ENCODE measurements around the gene NLRC5.

NLRC5 gene

DNA sequence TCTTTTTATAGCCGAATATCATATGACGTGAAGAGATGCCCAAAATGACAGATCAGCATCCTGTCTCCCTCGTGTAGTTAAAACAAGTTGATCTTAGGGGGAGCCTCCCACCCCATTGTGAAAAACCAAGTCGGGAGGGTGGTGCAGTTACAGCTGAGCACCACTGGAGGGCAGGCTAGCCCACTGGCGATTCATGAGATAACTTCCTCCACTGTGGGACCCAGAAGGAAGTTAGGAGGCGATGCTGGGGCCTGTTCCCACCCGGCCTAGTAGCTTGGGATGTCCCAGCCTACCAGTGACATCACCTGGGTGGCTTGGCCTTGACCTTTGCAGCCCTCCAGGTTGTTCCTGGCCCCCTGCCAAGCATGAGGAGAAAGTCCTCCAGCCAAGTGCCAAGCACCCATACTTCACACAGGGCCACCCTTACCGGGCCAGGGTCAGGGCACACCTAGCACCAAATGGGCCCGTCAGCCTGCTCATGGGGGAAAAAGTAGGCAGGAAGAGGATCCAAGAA is 95.0 kb downstream of the NLRC5 start:
- peak; percentile 74 for DNase-seq

DNA sequence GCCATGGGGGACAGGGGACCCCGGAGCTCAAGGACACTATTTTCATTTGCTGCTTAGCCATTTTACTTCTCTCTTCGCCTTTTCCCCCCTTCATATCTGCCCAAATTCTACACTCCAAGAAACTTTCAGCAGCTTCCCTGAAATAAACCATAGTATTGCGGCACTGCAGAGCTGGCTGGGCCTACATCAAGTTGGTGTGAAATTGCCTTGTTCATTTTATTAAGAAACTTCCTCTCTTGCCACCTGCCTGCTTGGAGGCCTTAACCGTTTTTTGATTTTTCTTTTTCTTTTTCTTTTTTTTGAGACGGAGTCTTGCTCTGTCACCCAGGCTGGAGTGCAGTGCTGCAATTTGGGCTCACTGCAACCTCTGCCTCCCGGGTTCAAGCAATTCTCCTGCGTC is 95.6 kb downstream of the NLRC5 start:
- DNase-seq: no peak

DNA sequence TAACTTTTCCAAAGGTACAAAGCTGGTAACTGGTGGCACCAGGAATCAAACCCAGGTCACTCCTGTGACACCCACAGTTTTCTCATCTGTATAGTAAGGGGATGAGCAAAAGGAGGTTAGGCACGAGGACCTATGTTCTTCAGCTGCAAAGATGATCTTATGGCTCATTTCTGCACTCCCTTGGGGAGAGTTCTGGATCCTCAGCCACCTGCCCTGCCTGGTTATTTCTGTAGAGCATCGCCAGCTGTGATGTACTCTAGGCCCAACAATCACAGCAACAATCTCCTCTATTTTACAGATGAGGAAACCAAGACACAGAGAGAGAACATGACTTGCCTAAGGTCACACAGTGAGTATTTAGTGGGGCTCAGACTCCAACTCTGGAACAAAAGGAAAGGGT is 97.6 kb downstream of the NLRC5 start:
- no peak for DNase-seq

DNA sequence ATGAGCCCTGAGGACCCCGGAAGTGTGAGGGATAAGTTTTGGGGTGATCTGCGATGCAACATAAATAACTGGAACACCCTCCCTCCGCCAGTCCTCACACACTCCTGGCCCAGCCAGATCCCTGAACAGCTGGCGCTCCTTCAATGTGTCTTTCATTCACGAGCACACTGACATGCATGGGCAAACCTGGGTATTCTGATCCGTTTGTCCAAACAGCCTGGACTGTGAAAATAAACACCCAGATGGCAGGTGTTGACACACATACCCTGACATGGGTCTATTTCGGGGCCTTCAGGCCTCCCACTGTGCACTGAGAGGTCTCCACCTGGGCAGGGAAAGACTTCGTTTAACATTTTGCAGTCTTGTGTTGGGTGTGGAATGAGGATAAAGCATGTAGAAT is 100.0 kb downstream of the NLRC5 start:
- DNase-seq: no peak

DNA sequence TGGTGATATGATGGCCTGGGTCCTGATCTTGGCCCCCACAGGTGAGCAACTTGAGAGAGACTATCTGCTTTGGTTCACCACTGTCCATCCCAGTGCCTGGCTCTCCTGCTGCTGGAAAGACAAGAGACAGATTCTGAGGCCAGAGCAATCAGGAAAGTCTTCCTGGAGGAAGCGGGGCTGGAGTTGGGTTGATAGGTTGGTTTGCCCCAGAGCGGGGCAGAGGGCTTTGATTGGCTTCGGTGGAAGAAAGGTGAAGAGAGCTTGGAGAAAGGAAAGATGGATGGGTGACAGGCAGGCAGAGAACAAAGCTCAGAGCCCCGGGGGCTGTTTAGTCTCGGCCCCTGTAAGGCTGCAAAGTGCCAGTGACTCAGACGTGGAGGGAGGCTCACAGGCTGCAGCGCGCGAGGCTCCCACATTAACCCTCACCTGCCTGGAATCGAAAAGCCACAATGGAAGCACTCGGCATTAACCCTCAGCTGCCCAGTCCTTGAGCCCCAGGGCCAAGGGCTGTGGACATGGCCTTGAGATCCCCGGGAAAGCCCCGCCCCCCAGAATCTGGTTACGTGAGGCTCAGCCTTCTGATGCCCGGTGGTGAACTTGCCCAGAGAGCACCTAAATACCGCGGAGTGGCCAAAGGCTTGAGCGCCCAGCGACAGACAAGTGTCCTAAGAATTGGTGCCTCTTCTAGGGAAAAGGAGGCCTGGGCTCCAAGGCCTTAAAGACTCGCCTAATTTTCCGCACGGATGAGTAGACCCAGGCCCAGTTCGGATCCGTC is 102.0 kb downstream of the NLRC5 start:
- DNase-seq: peak; percentile 56

DNA sequence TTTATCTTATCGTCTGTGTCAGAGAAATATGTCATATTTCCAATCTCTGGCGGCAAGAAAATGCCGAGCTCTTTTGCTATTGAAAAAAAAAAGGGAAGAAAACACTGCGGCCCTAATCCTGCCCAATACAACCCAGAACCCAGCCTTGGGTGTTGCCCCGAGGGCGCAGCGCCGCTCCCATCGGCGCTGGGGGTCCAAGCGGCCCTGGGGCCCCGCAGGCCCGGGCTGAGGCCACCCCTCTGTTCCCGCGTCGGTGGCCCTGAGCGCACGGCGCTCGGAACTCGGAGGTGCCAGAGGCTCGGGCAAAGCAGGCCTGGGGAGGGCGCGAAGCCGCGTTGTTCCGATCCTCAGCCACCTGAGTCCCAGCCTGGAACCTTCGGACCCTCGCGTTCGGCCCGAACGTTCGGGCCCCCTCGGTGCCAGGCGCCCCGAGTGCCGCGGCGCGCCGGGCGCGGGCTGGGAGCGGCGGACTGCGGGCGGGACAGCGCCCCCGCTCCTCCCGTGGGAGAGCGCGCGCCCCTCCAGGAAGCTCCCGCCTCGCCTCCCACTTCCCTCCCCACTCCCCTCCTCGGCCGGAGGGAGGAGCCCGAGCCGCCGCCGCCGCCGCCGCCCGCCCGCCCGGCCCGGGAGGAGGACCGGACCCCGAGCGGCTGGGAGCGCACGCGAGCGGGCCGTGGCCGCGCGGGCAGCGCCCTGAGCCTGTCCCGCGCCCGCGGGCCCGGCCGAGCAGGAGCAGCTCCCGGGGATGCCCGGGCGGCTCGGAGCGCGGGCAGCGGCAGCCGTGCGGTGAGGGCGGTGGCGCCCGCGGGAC is 102.8 kb downstream of the NLRC5 start, which contains the start of gene CPNE2:
CPNE2 (plus strand) TSS at position 609 of the 811 bp plus-strand sequence. CDS start 18,160 bp downstream, outside the sequence.
- peak; percentile 71 for DNase-seq

DNA sequence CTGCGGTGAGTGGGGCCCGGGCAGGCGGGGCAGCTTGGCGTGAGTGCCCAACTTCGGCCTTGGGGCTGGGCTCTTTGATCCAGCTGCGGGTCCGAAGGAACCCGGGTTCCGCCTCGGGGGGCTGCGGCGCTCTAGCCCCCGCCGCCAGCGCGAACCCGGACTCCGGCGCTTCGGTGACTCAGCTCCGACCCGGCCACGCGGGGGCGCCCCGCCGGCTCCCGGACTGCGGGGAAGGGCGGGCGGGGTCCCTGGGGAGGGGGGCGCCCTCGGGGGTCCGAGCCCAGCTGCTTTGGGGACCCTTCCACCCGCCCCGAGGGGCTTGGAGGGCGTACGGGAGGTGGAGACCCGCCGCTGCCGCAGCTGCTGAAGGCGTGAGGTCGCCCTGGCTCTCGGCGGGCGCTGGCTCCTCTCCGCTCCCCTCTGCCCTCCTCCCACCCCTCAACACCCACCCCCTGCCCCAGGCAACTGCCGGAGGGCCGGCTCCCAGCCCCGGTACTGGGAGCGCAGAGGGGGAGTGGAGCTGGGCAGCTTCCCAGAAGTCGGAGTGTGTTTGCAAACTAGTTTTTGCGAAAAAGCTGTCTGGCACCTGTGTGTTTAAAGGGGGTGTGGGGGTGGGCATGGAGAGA is 103.5 kb downstream of the NLRC5 start:
- no peak for DNase-seq

DNA sequence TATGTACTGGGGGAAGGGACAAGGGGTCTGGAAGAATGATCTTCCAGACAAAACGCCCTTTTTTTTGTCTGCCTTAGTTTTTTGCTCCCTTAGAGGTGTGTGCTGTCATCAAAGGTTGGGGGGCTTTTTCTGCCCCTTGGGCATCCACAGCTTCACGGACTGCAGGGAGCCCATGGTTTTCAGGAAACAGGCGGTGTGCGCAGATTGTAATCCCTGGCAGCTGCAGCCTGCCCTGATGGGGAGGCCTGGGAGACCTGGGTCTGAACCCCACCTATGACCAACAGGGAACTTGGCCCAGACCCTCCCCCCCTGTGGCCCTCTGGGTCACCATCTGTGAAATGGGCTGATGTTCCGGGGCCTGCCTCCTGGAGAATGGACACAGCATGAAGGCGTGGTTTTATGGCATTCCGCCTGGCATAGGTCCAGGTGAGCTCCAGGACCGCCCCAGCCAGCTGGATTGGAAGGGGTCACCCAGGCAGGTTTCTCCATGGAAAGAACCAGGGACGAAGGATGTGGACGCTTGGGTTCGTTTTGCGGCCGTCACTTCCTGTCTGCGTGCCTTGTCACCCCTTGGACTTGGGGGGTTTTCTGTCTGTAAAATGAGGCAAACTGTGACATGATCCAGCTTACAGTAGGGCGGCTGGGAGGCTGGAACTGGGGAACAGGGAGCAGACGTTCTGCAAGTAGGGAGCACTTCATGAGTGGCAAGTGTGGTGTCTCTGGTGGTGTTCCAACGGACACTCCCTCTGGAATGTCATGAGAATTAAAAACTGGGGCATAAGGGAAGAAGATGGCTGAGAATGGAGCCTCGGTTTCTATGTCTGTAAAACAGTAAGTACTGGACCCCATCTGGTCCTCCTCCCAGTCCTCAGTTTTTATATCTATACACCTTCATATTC is 104.6 kb downstream of the NLRC5 start:
- no peak for DNase-seq

DNA sequence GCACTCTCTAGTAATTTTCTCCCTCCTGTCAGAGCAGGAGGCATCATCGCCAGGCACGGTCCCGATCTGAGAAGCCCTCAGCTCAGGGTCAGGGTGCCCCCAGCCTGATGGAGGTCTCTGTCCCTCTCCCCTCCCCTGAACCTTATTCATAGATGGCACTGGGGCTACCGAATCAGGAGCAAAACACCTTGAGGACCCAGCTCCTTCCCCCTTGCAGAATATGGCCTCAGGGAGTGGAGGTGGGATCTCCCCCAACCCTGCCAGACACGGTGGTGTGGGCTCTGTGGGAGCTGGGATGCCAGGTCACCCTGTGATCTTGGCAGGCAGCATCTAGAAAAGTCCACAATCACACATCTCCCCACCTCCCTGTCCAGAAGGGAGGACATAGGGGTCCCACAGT is 105.6 kb downstream of the NLRC5 start:
- no peak for DNase-seq

DNA sequence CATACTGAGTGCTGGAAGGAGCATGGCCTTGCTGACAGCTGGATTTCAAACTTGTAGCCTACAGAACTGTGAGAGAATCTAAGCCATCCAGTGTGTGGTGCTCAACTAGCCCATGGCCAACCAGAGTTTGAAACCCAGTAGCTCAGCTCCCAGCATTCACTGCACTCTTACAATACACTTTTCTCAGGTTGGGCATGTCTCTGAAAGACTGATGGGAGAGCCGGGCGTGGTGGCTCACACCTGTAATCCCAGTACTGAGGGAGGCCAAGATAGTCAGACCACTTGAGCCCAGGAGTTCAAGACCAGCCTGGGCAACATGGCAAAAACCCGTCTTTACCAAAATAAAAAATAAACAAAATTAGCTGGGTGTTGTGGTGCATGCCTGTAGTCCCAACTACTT is 106.8 kb downstream of the NLRC5 start:
- no peak for DNase-seq

DNA sequence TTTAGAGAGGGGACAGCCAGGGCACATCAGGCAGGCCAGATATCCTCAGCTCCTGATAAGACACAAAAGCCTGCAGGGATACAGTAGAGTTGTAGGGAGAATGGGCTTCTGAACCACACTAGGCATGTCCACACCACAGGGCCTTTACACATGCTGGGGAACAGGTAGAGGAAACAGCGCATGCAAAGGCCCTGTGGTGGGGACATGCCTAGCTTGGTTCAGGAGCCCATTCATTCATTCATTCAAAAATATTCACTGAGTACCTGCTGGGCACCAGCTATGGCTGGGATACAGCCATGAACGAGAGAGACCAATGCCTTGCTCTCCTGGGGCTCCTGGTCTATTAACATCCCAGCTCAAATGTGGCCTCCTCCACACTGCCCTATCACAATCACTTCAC is 107.4 kb downstream of the NLRC5 start:
- DNase-seq: no peak

DNA sequence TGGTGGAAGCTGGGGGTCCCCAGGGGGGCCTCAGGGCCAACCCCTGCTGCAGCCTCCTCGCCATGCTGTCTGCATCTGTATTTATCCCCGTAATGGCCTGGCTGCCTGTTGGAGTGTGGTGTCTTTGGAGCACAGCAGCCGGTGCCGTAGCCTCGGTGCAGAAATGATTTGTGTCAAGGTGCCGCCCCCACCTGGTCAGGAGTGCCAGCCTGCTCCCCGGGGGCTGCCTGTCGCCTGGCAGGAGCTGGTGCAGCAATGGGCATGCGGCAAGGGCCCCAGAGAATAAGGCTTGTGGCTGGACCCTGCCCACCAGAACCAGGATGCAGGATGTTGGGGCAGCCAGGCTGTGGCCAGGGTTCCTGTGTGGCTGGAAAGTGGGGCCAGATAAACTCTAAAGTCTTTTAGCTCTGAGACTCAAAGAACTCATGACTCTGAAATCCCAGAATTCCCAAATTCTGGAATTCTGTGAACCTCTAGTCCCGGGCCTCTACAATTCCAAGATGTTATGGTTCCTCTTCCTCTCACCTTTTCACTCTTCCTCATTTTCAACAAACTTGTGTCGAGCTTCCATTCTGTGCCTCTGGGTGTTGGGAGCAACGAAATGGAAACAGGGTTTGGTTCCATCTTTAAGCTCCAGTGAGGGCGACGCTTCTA is 109.0 kb downstream of the NLRC5 start:
- no peak for DNase-seq

DNA sequence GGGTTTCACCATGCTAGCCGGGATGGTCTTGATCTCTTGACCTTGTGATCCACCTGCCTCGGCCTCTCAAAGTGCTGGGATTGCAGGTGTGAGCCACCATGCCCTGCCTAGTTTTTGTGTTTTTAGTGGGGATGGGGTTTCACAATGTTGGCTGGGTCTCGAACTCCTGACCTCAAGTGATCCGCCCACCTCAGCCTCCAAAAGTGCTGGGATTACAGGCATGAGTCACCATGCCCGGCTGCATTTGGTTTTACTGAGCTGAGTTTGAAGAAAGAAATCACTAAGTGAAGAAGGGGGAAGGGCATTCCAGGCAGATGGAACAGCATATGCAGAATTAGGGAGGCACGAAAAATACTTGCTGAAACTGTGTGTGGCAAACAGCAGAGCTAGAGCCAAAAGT is 110.6 kb downstream of the NLRC5 start:
- peak; percentile 73 for DNase-seq

DNA sequence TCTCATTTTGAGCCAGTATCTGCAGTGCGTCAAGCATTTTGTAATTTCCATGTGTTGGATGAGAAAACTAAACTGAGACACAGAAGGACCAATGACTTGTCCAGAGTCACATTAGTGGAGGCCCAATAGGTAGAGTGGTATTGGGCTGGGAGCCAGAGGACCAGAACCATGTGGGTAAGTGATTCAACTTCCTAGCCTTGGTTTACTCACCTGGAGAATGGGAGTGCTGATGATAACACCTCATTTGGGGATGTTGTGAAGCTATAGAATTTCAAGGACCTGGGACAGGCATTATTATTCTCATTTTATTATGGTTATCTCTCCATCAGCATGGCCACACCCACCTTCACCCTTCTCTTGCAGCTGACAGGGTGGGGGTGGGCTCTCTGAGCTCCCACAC is 111.1 kb downstream of the NLRC5 start:
- DNase-seq: no peak

DNA sequence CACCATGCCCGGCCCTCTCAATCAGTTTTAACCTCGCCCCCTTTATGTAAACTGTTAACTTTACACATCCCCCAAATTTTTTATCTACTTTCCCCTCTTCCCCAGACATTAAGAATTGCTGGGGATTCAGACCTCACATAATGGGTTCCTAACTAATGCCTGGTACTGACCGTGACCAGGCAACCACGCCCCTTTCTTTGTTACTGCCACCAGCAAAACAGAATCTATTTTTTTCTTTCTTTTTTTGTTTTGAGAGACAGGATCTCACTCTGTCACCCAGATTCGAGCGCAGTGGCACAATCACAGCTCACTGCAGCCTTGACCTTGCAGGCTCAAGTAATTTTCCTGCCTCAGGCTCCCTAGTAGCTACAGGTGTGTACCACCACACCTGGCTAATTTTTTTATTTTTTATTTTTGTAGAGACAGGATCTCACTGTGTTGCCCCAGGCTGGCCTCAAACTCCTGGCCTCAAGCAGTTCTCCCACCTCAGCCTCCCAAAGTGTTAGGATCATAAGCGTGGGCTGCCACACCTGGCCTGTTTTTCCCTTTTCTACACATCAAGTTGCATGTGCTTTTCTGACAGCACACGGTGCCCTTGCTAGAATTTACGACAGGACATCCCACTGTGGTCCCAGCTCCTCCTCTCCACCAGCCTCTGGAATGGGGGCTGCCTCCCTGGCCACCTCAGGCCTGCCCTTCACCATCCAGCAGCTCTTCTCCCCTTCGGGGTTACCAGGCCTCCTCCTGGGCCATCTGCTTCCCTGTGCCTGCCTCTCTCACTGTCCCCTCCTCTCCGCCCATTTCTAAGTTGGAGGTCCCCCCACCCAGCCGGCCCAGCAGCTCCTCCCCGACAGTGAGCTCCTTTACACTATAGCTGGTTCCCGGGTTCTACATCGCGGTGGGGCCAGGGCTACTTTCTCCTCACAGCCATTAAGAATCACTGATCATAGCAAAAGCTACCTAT is 113.8 kb downstream of the NLRC5 start:
- no peak for DNase-seq

DNA sequence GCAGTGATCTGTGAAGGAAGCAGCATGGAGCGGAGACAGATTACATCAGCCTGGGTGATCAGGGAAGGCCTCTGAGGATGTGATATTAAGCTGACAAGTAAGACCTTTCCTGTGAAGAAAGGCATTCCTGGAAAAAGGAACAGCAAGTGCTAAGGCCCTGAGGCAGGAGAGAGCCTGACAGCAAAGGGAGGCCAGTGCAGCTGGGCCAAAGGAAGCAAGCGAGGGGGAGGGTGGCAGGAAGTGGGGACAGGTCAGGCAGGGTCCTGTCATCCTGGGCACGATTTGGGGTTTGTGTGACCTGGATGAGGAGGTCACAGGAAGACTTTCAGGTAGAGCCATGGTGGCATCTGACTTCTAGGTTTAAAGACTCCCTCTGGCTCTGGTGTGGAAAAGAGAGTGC is 115.3 kb downstream of the NLRC5 start:
- no peak for DNase-seq

DNA sequence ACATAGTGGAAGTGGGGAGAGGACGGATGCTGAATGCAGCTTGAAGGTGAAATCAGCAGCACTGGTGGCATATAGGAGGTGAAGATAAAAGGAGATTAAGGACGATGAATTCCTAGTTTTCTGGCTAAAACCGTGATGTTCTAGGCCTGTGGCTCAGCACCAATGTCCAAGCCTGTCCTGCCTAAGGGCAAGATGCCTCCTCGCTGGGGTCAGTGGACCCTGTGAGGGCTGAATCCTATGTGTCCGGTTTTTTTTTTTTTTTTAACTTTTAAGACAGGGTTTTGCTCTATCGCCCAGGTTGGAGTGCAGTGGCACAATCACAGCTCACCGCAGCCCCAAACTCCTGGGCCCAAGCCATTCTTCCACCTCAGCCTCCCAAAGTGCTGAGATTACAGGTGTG is 115.8 kb downstream of the NLRC5 start:
- no peak for DNase-seq

DNA sequence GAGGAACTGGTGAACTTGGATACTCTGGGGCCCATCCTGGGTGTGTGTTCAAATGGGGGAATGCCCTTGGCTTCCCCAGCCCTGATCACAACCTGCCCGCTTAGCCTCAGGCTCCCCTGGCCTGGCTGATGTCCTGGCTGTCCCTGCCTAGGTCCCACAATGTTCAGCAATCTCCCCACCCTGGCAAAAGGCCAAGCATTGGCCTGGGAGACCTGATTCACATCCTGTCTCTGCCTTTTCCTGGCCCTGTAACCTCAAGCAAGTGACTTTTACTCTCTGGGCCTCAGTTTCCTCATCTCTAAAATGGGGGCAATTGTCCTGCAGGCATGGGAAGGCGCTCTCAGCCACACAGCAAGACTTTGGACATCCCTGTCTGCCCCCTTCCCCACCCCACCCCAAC is 117.4 kb downstream of the NLRC5 start:
- DNase-seq: peak; percentile 31

DNA sequence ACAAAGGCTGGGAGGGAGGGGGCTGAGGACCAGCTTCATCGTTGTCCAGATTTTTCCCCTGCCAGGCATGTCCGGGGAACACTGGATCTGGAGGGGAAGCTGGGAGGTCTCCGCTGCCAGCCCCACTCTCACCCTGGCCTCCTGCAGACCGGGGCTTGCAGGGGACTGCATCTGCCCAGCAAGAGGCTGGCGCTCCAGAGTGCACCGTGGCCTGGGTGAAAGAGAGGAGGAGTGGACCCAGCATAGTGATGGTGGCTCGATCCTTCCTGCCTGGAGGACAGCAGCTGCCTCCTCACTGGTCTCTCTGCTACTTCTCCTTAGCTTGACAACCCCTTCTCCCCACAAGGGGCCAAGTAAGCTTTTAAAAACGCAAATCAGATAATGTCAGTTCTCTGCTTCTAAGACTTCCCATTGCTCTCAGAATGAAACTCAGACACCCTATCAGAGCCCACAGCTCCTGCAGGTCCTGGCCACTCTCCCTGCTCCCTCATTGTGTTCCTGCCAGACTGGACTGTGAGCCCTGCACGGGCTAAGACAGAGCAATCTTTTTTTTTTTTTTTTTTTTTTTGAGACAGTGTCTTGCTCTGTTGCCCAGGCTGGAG is 118.1 kb downstream of the NLRC5 start:
- no peak for DNase-seq

DNA sequence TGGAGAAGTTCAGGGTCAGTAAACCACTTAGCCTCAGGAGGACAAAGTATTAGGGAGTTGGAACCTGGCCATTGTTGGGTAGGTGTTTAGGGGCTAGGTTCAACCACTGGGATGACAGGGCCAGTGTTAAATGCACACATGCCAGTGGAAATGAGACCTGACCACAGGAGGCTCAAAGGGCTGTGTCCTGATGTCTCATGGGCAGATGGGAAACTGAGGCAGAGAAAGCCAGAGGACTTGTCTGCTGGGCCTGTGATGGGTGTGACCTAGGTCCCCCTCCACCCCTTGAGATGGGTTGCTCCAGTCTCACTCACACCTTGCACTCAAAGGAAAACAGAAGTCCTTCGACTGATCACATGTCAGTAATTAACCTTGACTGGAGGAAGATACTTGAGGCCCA is 119.1 kb downstream of the NLRC5 start:
- no peak for DNase-seq
